Fibroblast of skin of abdomen (primary cell): Measurements from ENCODE around the gene GABRA1. TPM values are rescaled to one million over a fixed set of nuclear protein-coding genes. Genes with fewer than 3 reads are reported as not detected.

Source experiments
- DNase-seq: peaks from one replicate; pipeline ENCODE4 v3.0.0-alpha.2; 2013
- polyA plus RNA-seq, 2 experiments: library from polyadenylated mRNA; unstranded; fragments of 120-200 nt; gene quantifications; one replicate each; pipeline ENCODE4 v1.2.1, GENCODE V29; 2013; ENCODE audit not compliant: insufficient read length in 2 of 2

The GABRA1 gene
- polyA plus RNA-seq (2013, experiment 1 of 2; ENCODE audit: insufficient read length): not detected
- 0.07 TPM for polyA plus RNA-seq (2013, experiment 2 of 2; ENCODE audit: insufficient read length)

DNA sequence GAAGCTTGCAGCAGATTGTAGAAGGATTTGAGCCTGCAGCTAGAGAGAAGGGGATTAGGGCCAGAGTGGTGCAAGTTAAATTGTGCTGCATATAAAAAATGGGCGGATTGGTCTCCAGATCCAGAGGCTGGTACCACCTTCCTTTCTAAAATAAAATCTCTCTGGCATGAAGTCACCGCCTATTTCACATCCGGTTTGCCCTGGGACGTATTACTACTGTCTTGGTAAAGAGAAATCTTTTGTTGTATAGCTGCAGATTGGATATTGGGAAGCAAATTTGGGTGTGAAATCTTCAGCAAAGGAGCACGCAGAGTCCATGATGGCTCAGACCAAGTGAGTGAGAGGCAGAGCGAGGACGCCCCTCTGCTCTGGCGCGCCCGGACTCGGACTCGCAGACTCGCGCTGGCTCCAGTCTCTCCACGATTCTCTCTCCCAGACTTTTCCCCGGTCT, at the start of gene GABRA1:
Gene GABRA1, plus strand, starts transcription at position 180 of the 451 bp plus-strand sequence. CDS start 2,691 bp downstream, outside the sequence.
- no peak for DNase-seq

DNA sequence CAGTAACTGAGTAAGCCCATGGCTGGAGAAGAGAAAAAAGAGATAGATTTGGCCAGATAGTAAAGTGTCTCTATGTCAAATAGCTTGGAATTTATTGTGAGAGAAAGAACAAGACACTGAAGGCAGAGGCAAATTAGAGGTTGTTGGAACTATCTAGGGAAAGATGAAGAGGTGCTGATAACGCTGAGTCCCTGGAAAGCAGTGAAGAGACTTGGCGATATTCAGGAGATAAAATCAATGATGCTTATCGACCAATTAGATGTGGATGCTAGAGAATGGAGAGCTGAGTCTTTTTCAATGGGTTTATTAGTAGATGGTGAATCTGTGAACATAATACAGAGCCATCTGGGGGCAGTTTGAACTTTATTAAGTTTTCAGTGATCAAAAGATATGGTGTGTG, 48.6 kb upstream of the GABRA1 start:
- no peak for DNase-seq

- DNase-seq: no peak
Measured at GRCh38 chr5:161804263-161804662, 43.7 kb upstream of the GABRA1 start.

DNA sequence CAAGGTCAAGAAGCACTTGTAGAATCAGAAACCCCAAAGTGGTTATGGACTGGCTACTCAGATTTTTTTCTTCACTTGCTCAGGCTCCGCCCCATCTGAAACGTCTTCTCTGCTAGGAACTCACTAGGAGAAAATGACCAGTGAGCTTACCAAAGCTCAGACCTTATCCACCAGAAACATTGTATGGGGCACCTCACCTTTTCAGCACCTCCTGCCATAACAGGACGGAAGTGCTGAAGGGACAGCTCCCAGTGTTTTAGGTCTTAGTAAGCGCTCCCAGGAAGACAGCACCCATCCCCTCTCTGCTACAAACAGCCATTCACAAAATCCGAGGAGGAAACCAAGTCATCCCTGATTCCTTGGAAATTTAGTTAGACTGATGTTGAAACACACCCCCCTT, 1.2 kb upstream of the GABRA1 start:
- DNase-seq: peak; percentile 4

- no peak for DNase-seq
Measured at GRCh38 chr5:161847447-161847846, 473 bp upstream of the GABRA1 start.

- DNase-seq: no peak
Measured at GRCh38 chr5:161850491-161850890, 2.6 kb downstream of the GABRA1 start.

GRCh38 chr5:161851691-161852299, 3.9 kb downstream of the GABRA1 start:
- no peak for DNase-seq

DNA sequence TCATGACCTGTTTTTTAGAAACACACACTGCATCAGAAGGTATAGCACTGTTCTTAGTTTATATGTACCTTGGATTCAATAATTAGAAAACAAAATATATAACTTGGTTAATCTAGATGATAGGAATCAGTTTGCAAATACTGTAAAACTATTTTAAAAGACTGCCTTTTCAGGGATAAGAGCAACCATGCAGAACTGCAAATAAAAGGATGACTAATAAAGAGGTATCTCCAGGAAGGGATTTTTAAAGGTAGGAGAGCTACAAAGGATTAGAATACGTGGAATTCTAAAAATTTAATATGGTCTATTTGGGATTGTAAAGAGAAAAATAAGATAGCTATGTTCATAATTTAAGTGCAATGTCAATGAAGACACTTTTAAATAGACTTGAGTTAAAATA, 9.4 kb downstream of the GABRA1 start:
- no peak for DNase-seq

DNA sequence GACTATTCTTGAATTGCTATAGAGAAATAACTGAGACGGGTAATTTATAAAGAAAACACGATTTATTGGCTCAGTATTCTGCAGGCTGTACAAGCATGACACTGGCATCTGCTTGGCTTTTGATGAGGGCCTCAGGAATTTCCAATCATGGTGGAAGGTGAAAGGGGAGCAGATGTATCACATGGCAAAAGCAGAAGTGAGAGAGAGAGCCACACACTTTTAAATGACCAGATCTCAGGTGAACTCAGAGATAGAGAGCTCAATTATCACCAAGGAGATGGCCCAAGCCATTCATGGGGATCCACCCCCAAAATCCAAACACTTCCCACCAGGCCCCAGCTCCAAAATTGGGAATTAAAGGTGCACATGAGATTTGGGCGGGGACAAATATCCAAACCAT, 15.3 kb downstream of the GABRA1 start:
- no peak for DNase-seq

DNA sequence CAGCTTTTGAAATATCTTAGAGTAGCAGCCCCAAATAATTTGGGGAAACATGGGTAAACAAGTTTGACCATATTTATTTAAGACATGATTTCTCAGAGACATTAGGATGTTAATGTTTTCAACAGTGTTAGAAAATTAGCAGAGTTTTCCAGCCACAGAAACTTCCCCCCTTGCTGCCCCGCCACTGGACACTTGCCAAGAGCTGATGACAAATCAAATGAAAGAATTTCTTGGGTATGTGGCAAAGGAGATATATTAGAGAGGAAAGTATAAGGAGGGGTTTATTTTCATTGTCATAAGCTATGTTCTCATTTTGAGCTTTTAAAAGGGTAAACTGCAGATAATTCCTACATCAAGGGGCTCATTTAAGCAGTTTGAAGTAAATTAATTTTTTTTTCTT, 15.9 kb downstream of the GABRA1 start:
- no peak for DNase-seq

DNA sequence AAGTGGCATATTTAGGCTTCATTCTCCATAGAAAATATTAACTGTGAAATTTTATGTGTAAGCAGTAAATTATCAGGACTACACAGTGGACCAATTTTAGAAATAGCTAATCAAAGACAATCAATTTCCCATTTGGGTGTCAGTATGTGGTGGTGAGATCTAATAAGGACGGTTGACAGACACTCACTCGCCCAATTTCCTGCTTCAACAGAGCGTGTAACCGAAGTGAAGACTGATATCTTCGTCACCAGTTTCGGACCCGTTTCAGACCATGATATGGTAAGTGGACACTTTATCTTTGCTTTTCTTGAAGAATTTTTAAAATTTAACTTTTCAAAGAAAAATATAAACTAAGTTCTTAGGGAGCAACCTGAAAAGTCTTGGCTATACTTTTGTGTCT, 17.6 kb downstream of the GABRA1 start:
- DNase-seq: no peak

GRCh38 chr5:161889971-161890370, 42.1 kb downstream of the GABRA1 start:
- no peak for DNase-seq

DNA sequence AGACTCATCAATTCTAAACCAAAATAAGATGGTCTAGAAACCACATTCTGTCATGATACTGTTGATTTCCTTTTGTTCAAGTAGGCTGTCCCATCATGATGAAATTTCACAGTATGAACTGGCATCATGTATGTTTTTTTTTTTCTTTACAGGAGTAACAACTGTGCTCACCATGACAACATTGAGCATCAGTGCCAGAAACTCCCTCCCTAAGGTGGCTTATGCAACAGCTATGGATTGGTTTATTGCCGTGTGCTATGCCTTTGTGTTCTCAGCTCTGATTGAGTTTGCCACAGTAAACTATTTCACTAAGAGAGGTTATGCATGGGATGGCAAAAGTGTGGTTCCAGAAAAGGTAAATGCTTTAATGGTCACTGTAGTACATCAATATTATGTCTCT, 47.6 kb downstream of the GABRA1 start:
- no peak for DNase-seq

- DNase-seq: no peak
Measured at GRCh38 chr5:161897033-161897432, 49.1 kb downstream of the GABRA1 start.

DNA sequence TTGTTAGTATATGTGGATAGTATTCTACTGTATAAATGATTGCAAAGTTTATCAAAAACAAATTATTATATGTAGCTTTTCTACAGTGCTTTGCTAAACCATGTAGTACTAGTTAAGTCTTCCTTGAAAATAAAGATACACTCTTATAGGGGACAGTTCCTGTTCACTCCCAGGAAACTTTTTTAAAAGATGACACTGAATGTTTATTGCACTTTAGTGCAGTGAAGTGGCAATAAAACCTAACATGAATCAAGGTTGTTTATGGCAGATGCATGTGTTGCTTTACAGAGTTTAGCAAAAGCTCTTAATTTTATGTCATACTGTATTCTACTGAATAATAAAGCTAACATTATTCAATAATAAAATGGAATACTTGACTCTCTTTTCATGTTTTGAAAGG, 51.7 kb downstream of the GABRA1 start:
- DNase-seq: no peak

DNA sequence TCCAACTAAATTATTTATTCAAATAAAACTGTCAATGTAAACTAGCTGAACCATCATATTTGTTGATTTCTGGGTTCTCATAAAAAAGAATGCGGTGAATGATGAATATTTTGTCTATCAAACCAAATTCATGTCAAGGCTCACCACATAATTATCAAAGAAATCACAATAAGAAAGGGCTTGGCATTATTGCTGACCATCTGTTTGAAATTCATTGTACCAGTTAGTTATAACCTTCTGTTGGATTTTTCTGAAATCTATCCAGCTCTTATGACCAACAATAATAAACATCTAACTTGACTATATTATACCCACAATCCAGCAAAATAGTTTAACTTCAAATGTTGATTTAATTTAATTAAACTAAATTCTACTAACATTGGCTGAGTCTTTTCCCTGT, 53.1 kb downstream of the GABRA1 start:
- DNase-seq: no peak

GRCh38 chr5:161921781-161922180, 73.9 kb downstream of the GABRA1 start:
- DNase-seq: no peak

DNA sequence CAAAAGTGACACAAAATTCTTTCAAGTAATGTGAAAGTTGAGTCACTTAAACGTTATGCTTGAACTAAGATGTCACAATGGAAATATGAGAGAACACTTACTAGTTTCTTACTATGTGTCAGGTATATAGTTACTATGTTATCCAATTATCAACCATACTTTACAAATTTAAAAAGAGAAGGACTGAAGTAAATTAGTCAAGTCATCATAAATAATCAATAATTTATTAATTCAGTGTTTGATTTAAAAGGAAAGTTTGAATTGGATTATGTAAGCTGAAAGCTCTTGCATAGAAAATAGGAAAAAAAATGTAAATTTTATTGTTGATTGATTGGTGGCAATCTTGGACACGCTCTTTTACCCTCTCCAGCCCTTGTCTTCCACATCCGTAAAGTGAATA, 76.3 kb downstream of the GABRA1 start:
- DNase-seq: no peak

DNA sequence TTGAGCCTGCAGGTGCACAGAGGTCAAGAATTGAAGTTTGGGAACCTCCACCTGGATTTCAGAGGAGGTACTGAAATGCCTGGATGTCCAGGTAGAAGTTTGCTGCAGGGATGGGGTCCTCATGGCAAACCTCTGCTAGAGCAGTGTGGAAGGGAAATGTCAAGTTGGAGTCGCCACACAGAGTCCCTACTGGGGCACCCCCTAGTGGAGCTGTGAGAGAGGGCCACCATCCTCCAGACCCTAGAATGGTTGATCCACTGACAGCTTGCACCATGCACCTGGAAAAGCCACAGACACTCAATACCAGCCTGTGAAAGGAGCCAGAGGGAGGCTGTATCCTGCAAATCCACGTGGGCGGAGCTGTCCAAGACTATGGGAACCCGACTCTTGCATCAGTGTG, 78.0 kb downstream of the GABRA1 start:
- DNase-seq: no peak

- no peak for DNase-seq
Measured at GRCh38 chr5:161934486-161934885, 86.6 kb downstream of the GABRA1 start.

DNA sequence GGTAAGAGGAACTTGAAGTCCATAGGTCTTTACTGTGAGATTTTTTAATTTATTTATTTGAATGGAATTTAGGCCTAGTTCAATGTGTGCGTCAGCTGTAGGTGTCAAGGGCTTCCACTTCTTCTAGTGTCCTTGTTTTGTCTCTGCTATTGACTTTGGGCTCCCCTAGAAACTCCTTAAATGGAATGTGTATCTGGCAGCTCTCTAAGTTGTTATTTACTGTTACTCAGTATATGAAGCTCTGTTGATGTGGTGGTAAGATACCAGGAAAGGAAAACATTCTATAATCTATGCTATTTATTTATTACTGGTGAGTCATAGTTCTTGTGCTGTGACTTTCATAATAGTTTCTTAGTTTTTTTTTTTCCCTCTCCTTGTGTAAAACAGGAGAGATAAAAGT, 97.1 kb downstream of the GABRA1 start:
- DNase-seq: no peak

GRCh38 chr5:161946911-161947310, 99.0 kb downstream of the GABRA1 start:
- DNase-seq: no peak
